ENCODE measurements around the gene MAP3K10. TPM values are rescaled to one million over a fixed set of nuclear protein-coding genes. Genes with fewer than 3 reads are reported as not detected.

The MAP3K10 gene
- total and polyA plus RNA-seq, 2 of the 13 experiments (the other 11 are each of a cell fraction or from before 2014, with no cell fraction given) = 3.4 to 5.0 TPM

- TF ChIP-seq PAXIP1 (CRISPR knock-in tag; conservative IDR thresholded peaks at IDR 0.05) = peak; percentile 86
- TF ChIP-seq ARID3A (IDR thresholded peaks at IDR 0.05; ENCODE audit: low read depth, low read length) = peak; percentile 51; the same call in 1 of the 2 replicates
- no peak for TF ChIP-seq ZNF740 (CRISPR knock-in tag; IDR thresholded peaks at IDR 0.05)
- no peak for TF ChIP-seq SOX6 (IDR thresholded peaks at IDR 0.05)
- TF ChIP-seq SOX6 (CRISPR knock-in tag; IDR thresholded peaks at IDR 0.05) = peak; percentile 83
- TF ChIP-seq PHF21A (CRISPR knock-in tag; IDR thresholded peaks at IDR 0.05) = peak; percentile 39; the same call in 1 of the 2 replicates
- TF ChIP-seq ZEB1 (IDR thresholded peaks at IDR 0.05; ENCODE audit: insufficient replicate concordance, low read depth) = peak; percentile 74
- no peak for TF ChIP-seq STAT6 (CRISPR knock-in tag; IDR thresholded peaks at IDR 0.05; ENCODE audit: borderline replicate concordance)
- TF ChIP-seq ZNF687 (CRISPR knock-in tag; IDR thresholded peaks at IDR 0.05) = no peak
- no peak for TF ChIP-seq ATF3 (CRISPR knock-in tag; IDR thresholded peaks at IDR 0.05)
- no peak for TF ChIP-seq RAD51 (IDR thresholded peaks at IDR 0.05; ENCODE audit: borderline replicate concordance)
- TF ChIP-seq NAIF1 (CRISPR knock-in tag; IDR thresholded peaks at IDR 0.05; ENCODE audit: borderline replicate concordance) = no peak
- TF ChIP-seq ZBTB7B (CRISPR knock-in tag; IDR thresholded peaks at IDR 0.05) = 0 out of 2 replicates have a peak, but pooled peaks have one; percentile 36
- TF ChIP-seq FOXP4 (CRISPR knock-in tag; IDR thresholded peaks at IDR 0.05) = 0 out of 2 replicates have a peak, but pooled peaks have one; percentile 9
Measured at GRCh38 chr19:40253611-40254092, 62.4 kb downstream of the MAP3K10 start (continued).

All from HepG2 (cell line).